ENCODE measurements around the gene SFMBT2. TPM values are rescaled to one million over a fixed set of nuclear protein-coding genes. Genes with fewer than 3 reads are reported as not detected.

SFMBT2 gene
- total RNA-seq, 1 experiment from 2014 or later: 0.05 TPM

DNA sequence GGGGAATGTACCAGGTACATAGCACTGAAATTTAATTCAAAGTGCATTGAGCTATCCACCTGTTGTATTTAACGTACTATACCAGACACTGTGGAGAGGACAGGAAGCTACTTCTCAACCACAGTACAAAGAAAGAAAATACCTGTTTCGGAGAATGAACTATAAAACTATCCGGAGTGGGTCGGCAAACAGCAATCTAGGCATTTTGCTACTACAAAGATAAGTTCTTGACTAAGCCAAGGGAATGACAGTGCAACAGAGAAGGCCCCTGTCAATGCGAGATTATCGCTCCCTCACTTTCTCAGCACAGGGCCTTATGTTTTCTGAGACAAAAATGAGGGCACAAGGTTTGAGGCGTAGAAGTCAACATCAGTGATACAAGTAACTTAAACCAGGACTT lies 27.4 kb downstream of the SFMBT2 start:
- no peak overlapping the region for H3K27ac ChIP-seq
- no peak overlapping the region for H3K4me3 ChIP-seq
- H3K4me1 ChIP-seq (replicated peaks): no peaks in the 10 kb centered on the region
- no peaks in the 10 kb centered on the region for H3K36me3 ChIP-seq
- no peaks in the 10 kb centered on the region for H3K9me3 ChIP-seq (replicated peaks)
- no peak for DNase-seq (ENCODE audit: low read depth in 1 of 2, low spot score in 2 of 2)
- no peaks in the 10 kb centered on the region for H3K27me3 ChIP-seq (replicated peaks)

DNA sequence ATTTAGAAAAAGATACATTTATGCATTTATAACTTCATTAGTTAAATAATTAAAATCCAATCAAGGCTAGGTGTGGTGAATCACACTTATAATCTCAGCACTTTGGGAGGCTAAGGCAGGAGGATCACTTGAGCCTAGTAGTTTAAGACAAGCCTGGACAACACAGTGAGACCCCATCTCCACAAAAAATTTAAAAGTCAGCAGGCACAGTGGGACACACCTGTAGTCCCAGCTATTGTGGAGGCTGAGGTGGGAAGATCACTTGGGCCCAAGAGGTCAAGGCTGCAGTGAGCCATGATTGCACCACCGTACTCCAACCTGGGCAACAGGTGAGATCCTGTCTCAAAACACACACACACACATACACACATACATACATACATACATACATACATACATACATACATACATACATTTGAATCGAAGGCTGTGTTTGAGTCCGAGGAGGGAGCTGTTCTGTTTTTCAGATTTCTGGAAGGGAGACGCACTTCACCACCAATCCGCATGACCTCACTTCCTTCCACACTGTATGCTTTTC lies 30.1 kb downstream of the SFMBT2 start:
- 0 out of 2 replicates have a peak, but pooled peaks cover under 1% of the 10 kb centered on the region for H3K4me1 ChIP-seq (replicated peaks)
- no peak for DNase-seq (ENCODE audit: low read depth in 1 of 2, low spot score in 2 of 2)
- H3K4me3 ChIP-seq: no peak overlapping the region
- H3K27me3 ChIP-seq (replicated peaks): no peaks in the 10 kb centered on the region
- no peaks in the 10 kb centered on the region for H3K36me3 ChIP-seq
- H3K27ac ChIP-seq: no peak overlapping the region
- no peaks in the 10 kb centered on the region for H3K9me3 ChIP-seq (replicated peaks)

DNA sequence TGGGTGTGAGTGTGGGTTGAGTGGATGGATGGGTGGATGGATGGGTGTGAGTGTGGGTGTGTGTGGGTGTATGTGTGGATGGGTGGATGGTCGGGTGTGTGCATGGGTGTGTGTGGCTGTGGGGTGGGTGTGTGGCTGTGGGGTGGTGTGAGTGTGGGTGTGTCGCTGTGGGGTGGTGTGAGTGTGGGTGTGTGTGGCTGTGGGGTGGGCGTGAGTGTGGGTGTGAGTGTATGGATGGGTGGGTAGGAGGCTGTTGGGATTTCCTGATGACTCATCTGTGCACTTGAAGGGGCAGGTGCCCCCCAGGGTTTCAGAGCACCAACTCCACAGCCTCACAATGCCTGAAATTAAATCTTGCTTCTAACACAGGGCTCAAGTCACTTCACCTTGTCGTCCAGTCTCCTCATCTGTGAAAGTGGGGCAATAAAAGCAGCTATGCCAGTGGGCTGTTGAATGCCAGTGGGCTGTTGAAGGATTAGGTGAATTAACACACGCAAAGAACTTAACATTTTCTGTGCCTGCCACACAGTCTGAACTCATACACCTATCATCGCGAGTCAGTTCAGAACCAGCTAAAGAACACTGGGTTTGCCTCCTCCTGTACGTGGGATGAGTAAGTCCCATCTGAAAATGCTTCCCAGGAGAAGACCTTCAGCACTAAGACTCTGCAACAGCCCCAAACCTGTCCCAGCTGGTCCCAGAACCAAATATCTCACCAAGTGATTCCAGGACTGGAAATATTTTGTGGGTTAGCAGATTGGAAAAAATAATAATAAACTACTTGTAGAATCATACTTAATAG lies 32.0 kb downstream of the SFMBT2 start:
- H3K27ac ChIP-seq: no peak overlapping the region
- DNase-seq (ENCODE audit: low read depth in 1 of 2, low spot score in 2 of 2): no peak
- 0 out of 2 replicates have a peak, but pooled peaks cover 3% of the 10 kb centered on the region for H3K4me1 ChIP-seq (replicated peaks)
- no peaks in the 10 kb centered on the region for H3K36me3 ChIP-seq
- H3K4me3 ChIP-seq: no peak overlapping the region
- no peaks in the 10 kb centered on the region for H3K9me3 ChIP-seq (replicated peaks)
- no peaks in the 10 kb centered on the region for H3K27me3 ChIP-seq (replicated peaks)

DNA sequence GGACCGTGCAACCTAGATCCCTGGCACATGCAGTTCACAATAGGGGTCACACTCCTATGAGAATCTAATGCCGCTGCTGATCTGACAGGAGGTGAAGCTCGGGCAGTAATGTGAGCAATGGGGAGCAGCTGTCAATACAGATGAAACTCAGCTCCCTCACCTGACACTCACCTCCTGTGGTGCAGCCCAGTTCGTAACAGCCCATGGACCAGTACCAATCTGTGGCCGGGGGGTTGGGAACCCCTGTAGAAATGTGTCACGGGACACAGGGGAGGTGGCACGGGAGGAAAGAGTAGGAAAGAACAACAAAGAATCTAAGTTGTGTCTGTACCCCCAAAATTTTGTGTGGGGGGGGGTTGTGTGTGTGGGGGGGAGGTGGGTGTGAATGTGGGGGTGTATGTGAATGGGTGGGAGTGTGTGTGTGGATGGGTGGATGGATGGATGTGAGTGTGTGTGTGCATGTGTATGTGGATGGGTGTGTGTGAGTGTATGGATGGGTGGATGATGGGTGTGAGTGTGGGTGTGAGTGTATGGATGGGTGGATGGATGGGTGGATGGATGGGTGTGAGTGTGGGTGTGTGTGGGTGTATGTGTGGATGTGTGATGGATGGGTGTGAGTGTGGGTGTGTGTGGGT lies 33.1 kb downstream of the SFMBT2 start:
- DNase-seq (ENCODE audit: low read depth in 1 of 2, low spot score in 2 of 2): no peak
- no peaks in the 10 kb centered on the region for H3K27me3 ChIP-seq (replicated peaks)
- H3K4me1 ChIP-seq (replicated peaks): 0 out of 2 replicates have a peak, but pooled peaks cover 3% of the 10 kb centered on the region
- no peaks in the 10 kb centered on the region for H3K9me3 ChIP-seq (replicated peaks)
- H3K27ac ChIP-seq: no peak overlapping the region
- no peaks in the 10 kb centered on the region for H3K36me3 ChIP-seq
- no peak overlapping the region for H3K4me3 ChIP-seq

DNA sequence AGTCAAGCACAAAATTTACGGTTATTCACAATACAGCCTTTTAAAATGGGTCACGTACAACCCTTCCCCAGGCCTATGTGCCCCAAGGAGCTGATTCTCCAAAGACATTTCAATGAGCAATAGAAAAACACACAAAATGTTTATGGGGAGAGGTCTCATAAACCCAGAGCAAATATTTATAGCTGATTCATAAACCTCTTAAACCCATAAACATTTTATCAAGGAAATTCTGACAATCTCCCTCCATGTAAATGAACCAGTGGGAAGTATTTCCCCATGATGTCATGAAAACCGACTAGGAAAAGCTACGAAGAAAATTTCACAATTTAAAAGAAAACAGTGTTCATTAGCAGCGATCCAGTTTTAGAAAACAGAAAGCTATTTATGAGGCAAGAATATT lies 36.0 kb downstream of the SFMBT2 start:
- 0 out of 2 replicates have a peak, but pooled peaks cover 3% of the 10 kb centered on the region for H3K4me1 ChIP-seq (replicated peaks)
- H3K27me3 ChIP-seq (replicated peaks): no peaks in the 10 kb centered on the region
- H3K36me3 ChIP-seq: no peaks in the 10 kb centered on the region
- DNase-seq (ENCODE audit: low read depth in 1 of 2, low spot score in 2 of 2): no peak
- no peak overlapping the region for H3K27ac ChIP-seq
- H3K9me3 ChIP-seq (replicated peaks): no peaks in the 10 kb centered on the region
- no peak overlapping the region for H3K4me3 ChIP-seq

DNA sequence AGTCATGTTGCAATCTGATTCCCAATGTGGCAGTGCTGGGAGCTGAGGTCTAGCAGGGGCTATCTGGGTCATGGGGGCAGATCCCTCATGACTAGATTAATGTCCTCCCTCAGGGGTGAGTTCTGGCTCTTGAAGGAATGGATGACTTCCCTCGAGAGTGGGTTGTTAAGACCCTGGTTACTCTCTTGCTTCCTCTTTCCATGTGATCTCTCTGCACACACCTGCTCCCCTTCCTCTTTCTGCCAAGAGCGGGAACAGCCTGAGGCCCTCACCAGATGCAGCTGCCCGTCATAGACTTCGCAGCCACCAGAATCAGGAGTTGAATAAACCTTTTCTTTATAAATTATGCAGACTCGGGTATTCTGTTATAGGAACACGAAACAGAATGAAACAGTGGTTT lies 37.8 kb downstream of the SFMBT2 start:
- H3K4me1 ChIP-seq (replicated peaks): 0 out of 2 replicates have a peak, but pooled peaks cover 3% of the 10 kb centered on the region
- H3K27ac ChIP-seq: no peak overlapping the region
- no peaks in the 10 kb centered on the region for H3K36me3 ChIP-seq
- no peak for DNase-seq (ENCODE audit: low read depth in 1 of 2, low spot score in 2 of 2)
- H3K4me3 ChIP-seq: no peak overlapping the region
- no peaks in the 10 kb centered on the region for H3K27me3 ChIP-seq (replicated peaks)
- no peaks in the 10 kb centered on the region for H3K9me3 ChIP-seq (replicated peaks)

DNA sequence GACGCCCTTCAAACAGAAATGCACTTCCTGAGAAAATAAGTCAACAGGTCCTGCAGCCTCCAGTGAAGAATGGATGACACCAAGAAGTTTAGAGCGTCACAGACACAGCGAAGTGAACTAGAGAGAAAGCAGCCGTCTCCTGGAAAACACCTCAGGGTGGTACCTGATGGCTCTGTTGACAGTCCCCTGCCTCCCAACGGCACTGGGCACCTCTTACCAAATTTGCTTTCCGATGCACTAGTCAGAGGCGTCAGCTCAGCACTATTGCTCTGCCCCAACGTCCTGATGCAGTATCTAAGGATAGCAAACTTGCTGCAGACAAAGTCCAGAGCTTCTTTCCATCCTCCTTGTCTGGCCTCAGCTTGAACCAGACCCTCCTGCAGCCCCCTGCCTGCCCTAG lies 38.3 kb downstream of the SFMBT2 start:
- H3K27me3 ChIP-seq (replicated peaks): no peaks in the 10 kb centered on the region
- no peak overlapping the region for H3K4me3 ChIP-seq
- H3K9me3 ChIP-seq (replicated peaks): no peaks in the 10 kb centered on the region

DNA sequence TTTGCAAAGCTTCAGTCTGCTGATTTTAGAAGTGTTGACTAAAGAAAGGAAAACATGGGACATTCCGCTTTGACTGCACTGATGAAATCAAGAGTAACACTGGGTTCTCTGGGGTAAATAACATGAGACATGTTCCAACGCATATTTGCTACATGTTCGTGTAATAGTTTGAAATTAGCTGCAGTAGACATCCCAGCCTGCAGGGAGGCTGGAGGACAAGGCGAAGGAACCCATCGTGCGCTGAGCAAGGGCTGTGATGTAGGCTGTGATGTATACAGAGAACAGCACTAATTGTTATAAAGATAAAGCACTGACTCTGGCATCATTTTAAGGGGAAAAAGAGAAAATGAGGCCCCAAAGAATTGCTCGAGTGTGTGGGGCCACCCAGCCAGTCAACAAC lies 40.3 kb downstream of the SFMBT2 start:
- no peaks in the 10 kb centered on the region for H3K9me3 ChIP-seq (replicated peaks)
- no peak overlapping the region for H3K4me3 ChIP-seq
- H3K4me1 ChIP-seq (replicated peaks): no peaks in the 10 kb centered on the region
- no peaks in the 10 kb centered on the region for H3K36me3 ChIP-seq
- H3K27ac ChIP-seq: no peak overlapping the region
- H3K27me3 ChIP-seq (replicated peaks): no peaks in the 10 kb centered on the region
- no peak for DNase-seq (ENCODE audit: low read depth in 1 of 2, low spot score in 2 of 2)

More for the DNA sequence above, 38.3 kb downstream of the SFMBT2 start:
- Histone ChIP-seq H3K4me1 (replicated peaks) (0 out of 2 replicates have a peak, but pooled peaks cover 3% of the 10 kb centered on the region), H3K27ac (no peak overlapping the region), H3K36me3 (no peaks in the 10 kb centered on the region)
- DNase-seq (ENCODE audit: low read depth in 1 of 2, low spot score in 2 of 2): no peak

DNA sequence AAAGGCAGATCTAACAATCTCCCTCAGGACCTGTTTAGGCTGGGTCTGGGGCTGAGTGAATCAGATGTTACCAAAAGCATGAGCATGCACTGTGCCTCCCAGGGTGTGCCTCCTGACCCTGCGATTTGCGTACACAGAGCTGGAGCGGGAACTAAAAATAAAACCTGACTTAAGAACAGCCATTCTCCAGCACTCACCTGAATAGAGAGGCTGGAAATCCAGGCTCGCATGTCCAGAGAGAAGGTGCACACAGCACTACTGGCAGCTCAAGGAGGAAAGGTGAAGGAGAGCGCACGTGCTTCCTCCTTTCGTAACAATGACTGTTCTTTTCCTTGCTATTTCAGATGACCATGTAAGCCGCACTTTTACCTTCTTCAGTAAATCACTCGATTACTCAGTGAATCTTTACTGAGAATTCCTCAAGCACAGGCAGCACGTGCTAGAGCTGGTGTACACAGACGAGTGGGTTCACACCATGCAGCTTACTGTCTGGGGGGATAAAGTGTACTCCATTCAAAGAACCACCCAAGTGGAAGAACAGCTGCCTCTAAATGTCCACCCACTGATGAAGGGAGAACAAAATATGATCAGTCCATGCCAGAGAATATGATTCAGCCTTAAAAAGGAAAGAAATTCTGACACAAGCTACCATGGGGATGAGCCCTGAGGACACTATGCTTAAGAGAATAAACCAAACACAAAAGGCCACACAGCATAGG lies 45.6 kb downstream of the SFMBT2 start:
- H3K4me1 ChIP-seq (replicated peaks): peaks cover 5% of the 10 kb centered on the region; the same call in 1 of the 2 replicates
- no peak for DNase-seq (ENCODE audit: low read depth in 1 of 2, low spot score in 2 of 2)

DNA sequence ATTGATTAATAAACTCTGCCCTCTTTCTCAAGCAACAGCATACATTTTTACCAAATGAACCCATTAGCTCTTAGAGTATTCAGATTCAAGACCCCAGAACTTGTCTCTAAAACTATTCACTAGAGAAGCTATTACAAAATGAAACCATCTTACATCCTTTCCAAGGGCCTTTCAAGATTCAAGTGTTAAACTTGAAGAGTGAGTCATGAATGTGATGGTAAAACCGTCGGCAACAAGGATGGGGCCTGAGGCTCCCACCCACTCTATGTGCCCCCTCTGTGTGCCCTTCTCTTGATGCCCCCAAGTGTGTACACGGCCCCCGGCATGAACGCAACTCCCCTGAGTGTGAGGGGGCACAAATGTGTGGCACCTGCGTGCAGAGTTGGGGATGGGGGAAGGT lies 46.4 kb downstream of the SFMBT2 start:
- H3K9me3 ChIP-seq (replicated peaks): no peaks in the 10 kb centered on the region
- H3K36me3 ChIP-seq: no peaks in the 10 kb centered on the region
- no peak for DNase-seq (ENCODE audit: low read depth in 1 of 2, low spot score in 2 of 2)
- peaks cover 12% of the 10 kb centered on the region; the same call in 1 of the 2 replicates for H3K4me1 ChIP-seq (replicated peaks)
- H3K27me3 ChIP-seq (replicated peaks): no peaks in the 10 kb centered on the region
- no peak overlapping the region for H3K27ac ChIP-seq
- H3K4me3 ChIP-seq: no peak overlapping the region

More for the DNA sequence above, 45.6 kb downstream of the SFMBT2 start:
- no peaks in the 10 kb centered on the region for H3K9me3 ChIP-seq (replicated peaks)
- H3K36me3 ChIP-seq: no peaks in the 10 kb centered on the region
- no peak overlapping the region for H3K27ac ChIP-seq
- no peak overlapping the region for H3K4me3 ChIP-seq
- no peaks in the 10 kb centered on the region for H3K27me3 ChIP-seq (replicated peaks)

DNA sequence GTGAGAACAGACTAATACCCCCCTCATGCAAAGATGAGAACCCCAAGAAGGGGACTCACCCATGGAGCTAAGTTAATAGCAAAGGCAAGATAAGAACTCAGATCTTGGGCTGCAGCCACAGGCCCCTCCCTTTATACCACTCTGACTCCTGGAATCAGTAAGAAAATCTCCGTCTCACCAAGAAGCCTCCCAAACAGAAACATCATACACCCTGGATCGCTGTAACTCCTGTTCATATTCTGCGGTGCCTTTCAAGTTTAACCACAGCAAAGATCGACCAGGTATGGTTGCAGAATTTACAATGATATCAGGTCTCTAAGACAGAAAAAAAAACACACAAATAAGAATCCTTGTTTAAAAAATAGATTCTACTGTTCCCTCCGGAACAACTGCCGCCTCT lies 47.1 kb downstream of the SFMBT2 start:
- no peaks in the 10 kb centered on the region for H3K27me3 ChIP-seq (replicated peaks)
- no peak for DNase-seq (ENCODE audit: low read depth in 1 of 2, low spot score in 2 of 2)
- H3K27ac ChIP-seq: no peak overlapping the region
- no peaks in the 10 kb centered on the region for H3K36me3 ChIP-seq
- H3K9me3 ChIP-seq (replicated peaks): no peaks in the 10 kb centered on the region
- peaks cover 12% of the 10 kb centered on the region; the same call in 1 of the 2 replicates for H3K4me1 ChIP-seq (replicated peaks)
- H3K4me3 ChIP-seq: no peak overlapping the region

DNA sequence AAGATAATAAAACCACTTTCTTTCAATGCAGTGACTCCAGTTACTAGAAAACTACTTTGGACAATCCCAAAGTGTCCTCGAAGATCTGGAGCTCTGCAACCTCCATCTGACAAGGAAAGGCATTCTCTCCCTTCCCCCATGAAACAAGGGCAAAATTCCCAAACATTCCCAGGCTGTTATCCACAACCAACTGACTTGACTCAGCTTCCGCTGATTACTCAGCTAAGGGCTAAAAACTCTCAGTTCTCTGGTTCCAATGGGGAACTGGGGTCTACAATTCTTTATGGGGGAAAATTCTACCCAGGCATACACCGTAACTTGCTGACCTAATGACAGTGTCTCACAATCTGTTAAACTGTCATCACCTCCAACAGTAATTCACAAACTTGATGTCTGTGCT lies 48.4 kb downstream of the SFMBT2 start:
- Histone ChIP-seq H3K4me1 (replicated peaks) (peaks cover 12% of the 10 kb centered on the region; the same call in 1 of the 2 replicates), H3K27me3 (replicated peaks) (no peaks in the 10 kb centered on the region), H3K36me3 (no peaks in the 10 kb centered on the region), H3K4me3 (no peak overlapping the region), H3K9me3 (replicated peaks) (no peaks in the 10 kb centered on the region), H3K27ac (peak overlapping the region; percentile 59)
- DNase-seq (ENCODE audit: low read depth in 1 of 2, low spot score in 2 of 2): peak in 1 of 2 experiments; percentile 17

DNA sequence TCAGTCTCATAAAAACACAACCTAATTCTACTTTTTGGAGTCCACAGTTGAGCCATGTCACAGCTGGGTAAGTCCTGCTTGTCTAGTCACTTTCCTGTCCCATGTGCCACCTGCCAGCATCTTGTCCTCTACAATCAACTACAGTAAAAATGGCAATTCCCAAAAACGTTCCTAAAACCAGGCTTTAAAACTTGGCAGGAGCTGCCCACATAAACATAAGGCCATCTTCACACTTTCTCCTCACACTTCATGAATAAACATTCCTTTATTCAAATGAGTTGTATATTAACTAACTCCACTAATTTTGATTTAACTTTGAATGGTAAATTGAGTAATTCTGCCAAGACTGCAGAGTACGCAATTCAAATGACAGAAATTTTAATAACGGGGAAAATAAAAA lies 49.5 kb downstream of the SFMBT2 start:
- Histone ChIP-seq H3K27me3 (replicated peaks) (no peaks in the 10 kb centered on the region), H3K9me3 (replicated peaks) (no peaks in the 10 kb centered on the region), H3K36me3 (no peaks in the 10 kb centered on the region), H3K4me1 (replicated peaks) (peaks cover 12% of the 10 kb centered on the region; the same call in 1 of the 2 replicates), H3K27ac (no peak overlapping the region), H3K4me3 (no peak overlapping the region)
- DNase-seq (ENCODE audit: low read depth in 1 of 2, low spot score in 2 of 2): no peak
